ENCODE measurements around the gene EML4. TPM values are rescaled to one million over a fixed set of nuclear protein-coding genes. Genes with fewer than 3 reads are reported as not detected.

The EML4 gene
- total and polyA plus RNA-seq, 2 of the 13 experiments (the other 11 are each of a cell fraction or from before 2014, with no cell fraction given), result 243 to 476 TPM

DNA sequence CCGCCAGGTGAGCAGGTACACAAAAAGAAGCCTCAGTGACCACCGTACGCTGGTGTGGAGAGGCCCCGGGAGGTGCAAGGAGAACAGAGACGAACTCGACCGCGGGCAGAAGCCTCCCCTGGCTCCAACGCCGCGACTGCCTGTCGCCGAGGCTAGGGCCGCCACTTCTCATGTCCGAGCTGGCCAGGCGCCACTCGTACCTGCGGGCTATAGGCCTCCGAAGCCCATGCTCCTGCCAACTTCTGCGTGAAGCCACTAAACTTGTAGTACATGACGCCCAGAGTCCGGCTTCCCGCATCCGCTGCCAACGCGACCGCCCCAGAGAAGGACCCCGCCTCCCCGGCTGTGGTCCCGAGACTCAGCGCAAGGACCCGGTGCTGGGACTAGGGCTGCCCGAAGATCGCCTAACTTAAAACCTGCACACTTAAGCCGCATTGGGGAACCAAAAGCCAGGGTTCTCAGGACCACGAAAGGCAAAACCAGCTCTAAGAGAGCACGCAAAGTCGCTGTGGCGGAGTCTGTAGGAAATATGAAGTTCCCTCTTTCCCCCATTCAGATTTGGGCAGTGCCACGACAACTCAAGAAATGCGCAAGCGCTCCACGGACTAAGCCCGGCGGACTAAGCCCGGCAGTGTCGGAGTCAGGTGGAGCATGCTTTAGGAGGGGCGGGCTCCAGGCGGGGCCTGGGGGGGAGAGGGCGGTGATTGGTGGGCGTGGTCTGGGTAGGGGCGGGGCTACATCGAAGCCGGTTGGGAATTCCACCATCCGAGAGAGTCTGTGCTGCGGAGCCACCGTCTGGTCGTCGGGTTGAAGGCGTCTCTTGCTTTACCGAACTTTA is 192.0 kb downstream of the EML4 start, which contains the start of gene COX7A2L (continued):
- TF ChIP-seq, protein P1, sequence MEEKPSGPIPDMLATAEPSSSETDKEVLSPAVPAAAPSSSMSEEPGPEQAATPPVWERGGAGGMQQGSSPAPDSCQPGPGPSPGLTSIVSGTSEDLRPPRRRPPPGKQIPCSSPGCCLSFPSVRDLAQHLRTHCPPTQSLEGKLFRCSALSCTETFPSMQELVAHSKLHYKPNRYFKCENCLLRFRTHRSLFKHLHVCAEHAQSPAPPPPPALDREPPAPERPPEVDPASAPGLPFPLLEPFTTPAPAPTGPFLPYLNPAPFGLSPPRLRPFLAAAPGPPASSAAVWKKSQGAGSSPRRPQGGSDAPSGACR (CRISPR knock-in tag; IDR thresholded peaks at IDR 0.05), result no peak
- TF ChIP-seq ZNF317 (CRISPR knock-in tag; IDR thresholded peaks at IDR 0.05) (peak; percentile 68; the same call in 1 of the 2 replicates), HNRNPH1 (optimal IDR thresholded peaks at IDR 0.05; ENCODE audit: low read depth, low read length) (no peak), CBFB (CRISPR knock-in tag; IDR thresholded peaks at IDR 0.05) (peak; percentile 58; the same call in 1 of the 2 replicates), IRF2 (CRISPR knock-in tag; IDR thresholded peaks at IDR 0.05) (peak; percentile 72), NONO (IDR thresholded peaks at IDR 0.05) (no peak), NONO (CRISPR knock-in tag; conservative IDR thresholded peaks at IDR 0.05) (peak; percentile 78; the same call in 1 of the 2 replicates), MTA1 (CRISPR knock-in tag; IDR thresholded peaks at IDR 0.05; ENCODE audit: borderline replicate concordance) (peak; percentile 55; the same call in 1 of the 2 replicates), TAF15 (IDR thresholded peaks at IDR 0.05; ENCODE audit: low read depth, low read length, poor library complexity, severe bottlenecking) (peak; percentile 43), ZSCAN12 (CRISPR knock-in tag; IDR thresholded peaks at IDR 0.05) (peak; percentile 89), FOXJ3 (CRISPR knock-in tag; IDR thresholded peaks at IDR 0.05; ENCODE audit: borderline replicate concordance) (peak; percentile 68; the same call in 1 of the 2 replicates), ZNF746 (CRISPR knock-in tag; IDR thresholded peaks at IDR 0.05) (0 out of 2 replicates have a peak, but pooled peaks have one; percentile 19), ZNF354B (CRISPR knock-in tag; IDR thresholded peaks at IDR 0.05) (no peak), ZNF790 (CRISPR knock-in tag; IDR thresholded peaks at IDR 0.05; ENCODE audit: borderline replicate concordance) (no peak), MAFF (IDR thresholded peaks at IDR 0.05; ENCODE audit: low read depth, low read length) (no peak), SP5 (CRISPR knock-in tag; IDR thresholded peaks at IDR 0.05; ENCODE audit: borderline replicate concordance, low read depth) (peak; percentile 8; the same call in 1 of the 2 replicates), ZNF562 (CRISPR knock-in tag; IDR thresholded peaks at IDR 0.05; ENCODE audit: borderline replicate concordance) (no peak), ZNF468 (CRISPR knock-in tag; IDR thresholded peaks at IDR 0.05) (no peak), ZNF703 (CRISPR knock-in tag; IDR thresholded peaks at IDR 0.05; ENCODE audit: borderline replicate concordance) (no peak), ZNF337 (CRISPR knock-in tag; IDR thresholded peaks at IDR 0.05; ENCODE audit: borderline replicate concordance, low read depth) (peak; percentile 96; the same call in 1 of the 2 replicates), ZFYVE20 (CRISPR knock-in tag; IDR thresholded peaks at IDR 0.05; ENCODE audit: borderline replicate concordance, low read depth) (no peak), ERF (CRISPR knock-in tag; IDR thresholded peaks at IDR 0.05) (peak; percentile 88), ZMYM4 (CRISPR knock-in tag; IDR thresholded peaks at IDR 0.05) (peak; percentile 89), NCOA1 (CRISPR knock-in tag; IDR thresholded peaks at IDR 0.05) (no peak), HOXA7 (CRISPR knock-in tag; IDR thresholded peaks at IDR 0.05) (no peak), TEAD2 (CRISPR knock-in tag; IDR thresholded peaks at IDR 0.05) (0 out of 2 replicates have a peak, but pooled peaks have one; percentile 62), ZNF207 (IDR thresholded peaks at IDR 0.05; ENCODE audit: borderline replicate concordance) (no peak)
- TF ChIP-seq, protein P2, sequence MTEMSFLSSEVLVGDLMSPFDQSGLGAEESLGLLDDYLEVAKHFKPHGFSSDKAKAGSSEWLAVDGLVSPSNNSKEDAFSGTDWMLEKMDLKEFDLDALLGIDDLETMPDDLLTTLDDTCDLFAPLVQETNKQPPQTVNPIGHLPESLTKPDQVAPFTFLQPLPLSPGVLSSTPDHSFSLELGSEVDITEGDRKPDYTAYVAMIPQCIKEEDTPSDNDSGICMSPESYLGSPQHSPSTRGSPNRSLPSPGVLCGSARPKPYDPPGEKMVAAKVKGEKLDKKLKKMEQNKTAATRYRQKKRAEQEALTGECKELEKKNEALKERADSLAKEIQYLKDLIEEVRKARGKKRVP (CRISPR knock-in tag; IDR thresholded peaks at IDR 0.05), result peak in 1 of 2 experiments; percentile 63; a peak in 1 of 4 replicates
- TF ChIP-seq, protein P3, sequence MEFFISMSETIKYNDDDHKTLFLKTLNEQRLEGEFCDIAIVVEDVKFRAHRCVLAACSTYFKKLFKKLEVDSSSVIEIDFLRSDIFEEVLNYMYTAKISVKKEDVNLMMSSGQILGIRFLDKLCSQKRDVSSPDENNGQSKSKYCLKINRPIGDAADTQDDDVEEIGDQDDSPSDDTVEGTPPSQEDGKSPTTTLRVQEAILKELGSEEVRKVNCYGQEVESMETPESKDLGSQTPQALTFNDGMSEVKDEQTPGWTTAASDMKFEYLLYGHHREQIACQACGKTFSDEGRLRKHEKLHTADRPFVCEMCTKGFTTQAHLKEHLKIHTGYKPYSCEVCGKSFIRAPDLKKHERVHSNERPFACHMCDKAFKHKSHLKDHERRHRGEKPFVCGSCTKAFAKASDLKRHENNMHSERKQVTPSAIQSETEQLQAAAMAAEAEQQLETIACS (CRISPR knock-in tag; IDR thresholded peaks at IDR 0.05), result no peak

Data from HepG2 (cell line).